ENCODE measurements around the gene PNMA8A.

GRCh38 chr19:46427518-46428045 lies 43.8 kb downstream of the PNMA8A start:
- TF ChIP-seq CTCF (IDR thresholded peaks at IDR 0.05) (no peak), POLR2A (IDR thresholded peaks at IDR 0.05) (no peak)

Data from thyroid gland (tissue), 4 donors.